ENCODE data around the gene RP2. TPM values are rescaled to one million over a fixed set of nuclear protein-coding genes. Genes with fewer than 3 reads are reported as not detected.

Gene RP2
- total and polyA plus RNA-seq, 9 of the 15 experiments (the other 6 are each of a cell fraction or from before 2014, with no cell fraction given): 2.0 to 6.9 (median 3.5) TPM

DNA sequence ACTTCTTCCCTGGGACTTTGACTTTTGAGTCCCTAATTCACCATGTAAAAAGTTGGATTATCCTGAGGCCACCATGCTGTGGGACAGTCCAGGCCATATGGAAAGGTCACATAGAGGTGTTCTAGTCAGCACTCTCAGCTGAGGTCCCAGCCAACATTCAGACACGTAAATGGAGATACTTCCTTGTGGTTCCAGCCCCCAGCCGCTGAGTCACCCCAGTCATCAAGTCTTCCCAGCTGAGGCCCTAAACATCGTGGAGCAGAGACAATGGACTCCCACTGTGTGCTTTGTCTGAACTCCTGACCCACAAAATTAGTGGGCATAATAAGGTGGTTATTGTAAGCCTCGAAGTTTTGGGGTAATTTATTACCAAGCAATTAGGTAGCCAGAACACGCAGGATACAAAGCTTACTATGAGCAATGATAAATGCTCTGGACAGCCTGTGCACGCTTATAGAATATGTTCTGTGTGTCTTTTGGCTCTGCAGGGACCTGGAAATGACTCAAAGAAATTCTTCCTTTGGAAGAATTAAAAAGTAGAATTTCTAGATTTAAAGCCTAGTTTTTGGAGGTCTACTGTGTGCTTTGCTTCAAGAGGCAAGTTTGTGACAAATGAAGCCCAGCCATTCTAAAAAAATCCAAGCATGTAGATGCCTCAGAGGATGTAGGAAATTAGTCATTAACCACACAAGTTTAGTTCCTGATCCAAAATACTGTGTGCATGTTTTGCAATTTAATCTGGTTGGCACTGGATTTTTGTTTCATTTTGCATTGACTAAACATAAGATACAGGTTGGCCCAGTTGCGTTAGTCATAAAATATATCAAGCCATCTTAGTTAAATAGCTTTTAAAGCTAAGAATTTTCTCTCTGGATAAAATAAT is 44.7 kb upstream of the RP2 start:
- Histone ChIP-seq H3K9me3 (replicated peaks; ENCODE audit: control insufficient read depth, insufficient read depth, low read depth, low read length) (no peaks in the 10 kb centered on the region), H3K27ac (ENCODE audit: extremely low read depth, low read depth, low read length) (no peak overlapping the region), H3K4me1 (replicated peaks in 1 of 2; ENCODE audit: control insufficient read depth in 2 of 2, insufficient read depth in 2 of 2, low read length in 2 of 2) (no peaks in the 10 kb centered on the region), H3K4me3 (no peak overlapping the region), H2AFZ (ENCODE audit: low read depth, low read length) (no peak overlapping the region), H4K20me1 (replicated peaks; ENCODE audit: control insufficient read depth, insufficient read depth, low read length) (no peaks in the 10 kb centered on the region), H3K9me1 (ENCODE audit: control insufficient read depth, insufficient read depth, low read length) (no peaks in the 10 kb centered on the region), H3K79me2 (ENCODE audit: control insufficient read depth, insufficient read depth, low read length) (no peaks in the 10 kb centered on the region), H3K27me3 (ENCODE audit: control insufficient read depth in 2 of 2, insufficient read depth in 2 of 2, low read length in 2 of 2) (0 out of 5 replicates have a peak, but pooled peaks cover 0 to 4% of the 10 kb centered on the region in 2 experiments), H3K4me2 (ENCODE audit: insufficient read depth, low read length) (no peak overlapping the region), H3K9ac (ENCODE audit: insufficient read depth in 1 of 2, low read depth in 2 of 2, low read length in 2 of 2) (no peak overlapping the region), H3K36me3 (ENCODE audit: control insufficient read depth, insufficient read depth, low read length) (no peaks in the 10 kb centered on the region)
- ChIA-PET CTCF (ENCODE audit: low intra/inter-chr PET ratio) (no interaction called here), POLR2A (no interaction called here)
- intact Hi-C loops (cut with micrococcal nuclease) (no loop called here), in situ Hi-C loops (cut with MboI) (no loop called here)
- DNase-seq (ENCODE audit: extremely low read depth in 1 of 4, low spot score in 3 of 4): peak in 2 of 4 experiments; percentile 9 to 16
- BruUV-seq (replicated peaks): no TSS peak
- ATAC-seq: no peak
- WGBS (ENCODE audit: insufficient coverage, low coverage, missing lambda C conversion rate): 3% methylated on average over 7 of the region's 7 CpGs
- no peak for FAIRE-seq
- no peak for TF ChIP-seq ZNF766 (CRISPR knock-in tag; conservative IDR thresholded peaks at IDR 0.05)
- no peak for TF ChIP-seq KAT2B (IDR thresholded peaks at IDR 0.05; ENCODE audit: low read depth, low read length)
- 0 out of 2 replicates have a peak, but pooled peaks have one; percentile 19 for TF ChIP-seq NFE2 (IDR thresholded peaks at IDR 0.05; ENCODE audit: low read depth)
- TF ChIP-seq GABPB1 (CRISPR knock-in tag; IDR thresholded peaks at IDR 0.05): no peak
- TF ChIP-seq ESRRB (CRISPR knock-in tag; IDR thresholded peaks at IDR 0.05; ENCODE audit: borderline replicate concordance): no peak
- no peak for TF ChIP-seq HNRNPK (IDR thresholded peaks at IDR 0.05; ENCODE audit: low read depth, low read length, poor library complexity, severe bottlenecking)
- TF ChIP-seq ZNF140 (CRISPR knock-in tag; IDR thresholded peaks at IDR 0.05): no peak
- TF ChIP-seq EP400 (IDR thresholded peaks at IDR 0.05): no peak
- TF ChIP-seq PHF8 (IDR thresholded peaks at IDR 0.05; ENCODE audit: borderline replicate concordance, low read length): no peak
- no peak for TF ChIP-seq SREBF2 (CRISPR knock-in tag; IDR thresholded peaks at IDR 0.05)
- no peak for TF ChIP-seq NFRKB (IDR thresholded peaks at IDR 0.05; ENCODE audit: low read depth)
- 0 out of 2 replicates have a peak, but pooled peaks have one; percentile 27 for TF ChIP-seq FOSL1 (tag; conservative IDR thresholded peaks at IDR 0.05)
- TF ChIP-seq, protein P1, sequence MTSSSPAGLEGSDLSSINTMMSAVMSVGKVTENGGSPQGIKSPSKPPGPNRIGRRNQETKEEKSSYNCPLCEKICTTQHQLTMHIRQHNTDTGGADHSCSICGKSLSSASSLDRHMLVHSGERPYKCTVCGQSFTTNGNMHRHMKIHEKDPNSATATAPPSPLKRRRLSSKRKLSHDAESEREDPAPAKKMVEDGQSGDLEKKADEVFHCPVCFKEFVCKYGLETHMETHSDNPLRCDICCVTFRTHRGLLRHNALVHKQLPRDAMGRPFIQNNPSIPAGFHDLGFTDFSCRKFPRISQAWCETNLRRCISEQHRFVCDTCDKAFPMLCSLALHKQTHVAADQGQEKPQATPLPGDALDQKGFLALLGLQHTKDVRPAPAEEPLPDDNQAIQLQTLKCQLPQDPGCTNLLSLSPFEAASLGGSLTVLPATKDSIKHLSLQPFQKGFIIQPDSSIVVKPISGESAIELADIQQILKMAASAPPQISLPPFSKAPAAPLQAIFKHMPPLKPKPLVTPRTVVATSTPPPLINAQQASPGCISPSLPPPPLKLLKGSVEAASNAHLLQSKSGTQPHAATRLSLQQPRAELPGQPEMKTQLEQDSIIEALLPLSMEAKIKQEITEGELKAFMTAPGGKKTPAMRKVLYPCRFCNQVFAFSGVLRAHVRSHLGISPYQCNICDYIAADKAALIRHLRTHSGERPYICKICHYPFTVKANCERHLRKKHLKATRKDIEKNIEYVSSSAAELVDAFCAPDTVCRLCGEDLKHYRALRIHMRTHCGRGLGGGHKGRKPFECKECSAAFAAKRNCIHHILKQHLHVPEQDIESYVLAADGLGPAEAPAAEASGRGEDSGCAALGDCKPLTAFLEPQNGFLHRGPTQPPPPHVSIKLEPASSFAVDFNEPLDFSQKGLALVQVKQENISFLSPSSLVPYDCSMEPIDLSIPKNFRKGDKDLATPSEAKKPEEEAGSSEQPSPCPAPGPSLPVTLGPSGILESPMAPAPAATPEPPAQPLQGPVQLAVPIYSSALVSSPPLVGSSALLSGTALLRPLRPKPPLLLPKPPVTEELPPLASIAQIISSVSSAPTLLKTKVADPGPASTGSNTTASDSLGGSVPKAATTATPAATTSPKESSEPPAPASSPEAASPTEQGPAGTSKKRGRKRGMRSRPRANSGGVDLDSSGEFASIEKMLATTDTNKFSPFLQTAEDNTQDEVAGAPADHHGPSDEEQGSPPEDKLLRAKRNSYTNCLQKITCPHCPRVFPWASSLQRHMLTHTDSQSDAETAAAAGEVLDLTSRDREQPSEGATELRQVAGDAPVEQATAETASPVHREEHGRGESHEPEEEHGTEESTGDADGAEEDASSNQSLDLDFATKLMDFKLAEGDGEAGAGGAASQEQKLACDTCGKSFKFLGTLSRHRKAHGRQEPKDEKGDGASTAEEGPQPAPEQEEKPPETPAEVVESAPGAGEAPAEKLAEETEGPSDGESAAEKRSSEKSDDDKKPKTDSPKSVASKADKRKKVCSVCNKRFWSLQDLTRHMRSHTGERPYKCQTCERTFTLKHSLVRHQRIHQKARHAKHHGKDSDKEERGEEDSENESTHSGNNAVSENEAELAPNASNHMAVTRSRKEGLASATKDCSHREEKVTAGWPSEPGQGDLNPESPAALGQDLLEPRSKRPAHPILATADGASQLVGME (CRISPR knock-in tag; IDR thresholded peaks at IDR 0.05): no peak
- no peak for TF ChIP-seq KLF1 (tag; IDR thresholded peaks at IDR 0.05)
- no peak for TF ChIP-seq MEIS2 (IDR thresholded peaks at IDR 0.05; ENCODE audit: partially characterized antibody)
- no peak for TF ChIP-seq SAFB (IDR thresholded peaks at IDR 0.05; ENCODE audit: borderline replicate concordance, low read depth, low read length)
- TF ChIP-seq CREB1 (IDR thresholded peaks at IDR 0.05): no peak
- TF ChIP-seq CREB1 (CRISPR knock-in tag; IDR thresholded peaks at IDR 0.05): no peak

Data from K562 (cell line).